GM18951 (cell line): ENCODE data around the gene COL5A1.

ENCODE experiments used
- POLR2A ChIP-seq: IDR thresholded peaks from 4 replicates; pipeline ENCODE4 v1.6.1; 2011; ENCODE audit warnings: mild to moderate bottlenecking; ENCODE audit not compliant: insufficient read length, insufficient read depth; ENCODE audit errors: extremely low read depth
- in situ Hi-C: fragments of 300-500 bp; cut with MboI; formaldehyde crosslinking; loops from one replicate; pipeline ENCODE4 v1.12.0; 2022; ENCODE audit warnings: low sequenced_read_pairs, mixed read lengths, inconsistent platforms; ENCODE audit not compliant: unreplicated experiment

The COL5A1 gene

DNA sequence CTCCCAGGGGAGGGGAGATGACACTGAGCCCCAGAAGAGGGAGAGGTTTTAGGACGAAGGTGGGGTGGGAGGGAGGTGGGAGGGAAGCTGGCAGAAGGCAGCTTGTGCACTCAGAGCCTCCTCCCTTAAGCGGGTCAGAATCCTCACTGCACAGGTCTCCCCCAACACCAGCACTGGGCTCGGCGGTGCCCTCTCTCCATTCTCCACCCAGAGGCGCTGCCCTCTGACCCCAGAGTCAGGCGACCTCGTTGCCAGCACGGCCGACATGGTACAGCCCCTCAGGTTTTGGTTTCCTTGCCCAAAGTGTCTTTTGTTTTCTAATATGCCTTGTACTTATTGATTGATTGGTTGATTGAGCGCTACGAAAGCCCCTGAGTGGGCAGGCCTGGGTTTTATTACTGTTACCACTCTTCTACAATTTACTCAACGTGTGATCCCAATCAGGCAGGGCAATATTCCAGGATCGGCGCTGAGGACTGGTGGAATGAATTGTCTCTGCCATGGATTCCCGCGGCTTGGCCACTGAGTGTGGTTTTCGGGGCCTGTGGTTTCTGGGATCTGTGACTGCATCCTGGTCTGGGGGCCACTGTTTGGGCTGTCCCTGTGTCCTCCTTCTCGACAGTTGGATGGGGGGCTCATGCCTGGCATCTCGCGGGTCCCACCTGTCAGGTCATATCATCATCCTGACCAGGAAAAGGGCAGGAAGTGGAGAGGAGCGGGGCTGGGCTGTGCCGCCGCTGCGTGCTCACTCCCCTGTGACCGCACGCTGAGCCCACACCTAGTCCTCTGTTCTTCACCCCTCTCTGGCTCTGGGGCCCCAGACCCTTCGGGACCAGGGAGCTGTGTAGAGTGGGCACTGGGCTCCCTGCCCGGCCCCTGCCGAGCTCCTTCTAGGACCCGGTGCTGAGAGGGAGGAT lies 229.4 kb downstream of the COL5A1 start:
- in situ Hi-C loops: no loop called here
- no peak for TF ChIP-seq POLR2A

DNA sequence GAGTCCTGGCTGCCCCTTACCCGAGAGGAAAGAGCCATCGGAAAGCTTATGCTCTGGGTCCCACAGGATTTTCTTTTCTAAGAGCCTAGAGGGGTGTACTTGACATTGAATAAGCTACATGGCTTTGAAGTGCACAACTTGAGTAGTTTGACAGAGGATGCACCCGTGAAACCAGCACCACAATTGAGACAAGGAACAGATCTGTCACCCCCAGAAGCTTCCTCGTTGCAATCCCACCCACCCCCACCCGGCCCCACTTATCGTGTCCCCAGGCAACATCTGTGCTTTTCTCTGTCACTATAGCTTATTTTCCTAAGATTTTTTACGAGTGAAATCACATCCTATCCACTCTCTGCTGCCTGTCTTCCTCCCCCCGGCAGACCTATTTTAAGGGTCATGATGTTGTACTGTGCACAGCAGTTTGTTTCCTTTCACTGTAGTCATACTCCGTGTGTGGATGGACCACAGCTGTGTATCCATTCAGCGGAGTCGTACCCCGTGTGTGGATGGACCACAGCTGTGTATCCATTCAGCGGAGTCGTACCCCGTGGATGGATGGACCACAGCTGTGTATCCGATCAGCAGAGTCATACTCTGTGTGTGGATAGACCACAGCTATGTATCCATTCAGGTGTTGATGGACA lies 230.2 kb downstream of the COL5A1 start:
- TF ChIP-seq POLR2A: no peak
- in situ Hi-C loops: no loop called here

DNA sequence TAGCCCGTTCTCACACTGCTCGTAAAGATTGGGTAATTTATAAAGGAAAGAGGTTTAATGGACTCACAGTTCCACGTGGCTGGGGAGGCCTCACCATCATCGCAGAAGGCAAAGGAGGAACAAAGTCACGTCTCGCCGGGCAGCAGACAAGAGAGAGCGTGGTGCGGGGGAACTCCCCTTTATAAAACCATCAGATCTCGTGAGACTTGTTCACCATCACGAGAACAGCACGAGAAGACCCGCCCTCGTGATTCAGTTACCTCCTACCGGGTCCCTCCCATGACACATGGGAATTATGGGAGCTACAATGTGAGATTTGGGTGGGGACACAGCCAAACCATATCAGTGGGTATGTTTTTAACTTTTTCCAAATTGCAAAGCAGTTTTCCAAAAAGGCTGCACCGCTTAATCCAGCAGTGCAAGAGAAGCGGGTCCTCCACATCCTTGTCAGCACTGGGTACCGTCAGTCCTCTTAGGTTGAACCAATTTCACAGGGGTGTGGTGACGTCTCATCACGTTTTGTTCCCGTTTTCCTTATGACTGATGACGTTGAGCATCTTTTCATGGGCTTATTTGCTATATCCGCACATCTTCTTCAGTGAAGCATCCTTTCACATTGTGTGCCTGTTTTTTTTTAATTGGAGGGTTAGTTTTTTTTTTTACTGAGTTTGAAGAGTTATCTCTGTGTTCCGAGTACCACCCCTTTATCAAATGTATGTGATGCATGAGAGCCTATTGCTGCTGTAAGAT lies 231.1 kb downstream of the COL5A1 start:
- in situ Hi-C loops: no loop called here
- no peak for TF ChIP-seq POLR2A

DNA sequence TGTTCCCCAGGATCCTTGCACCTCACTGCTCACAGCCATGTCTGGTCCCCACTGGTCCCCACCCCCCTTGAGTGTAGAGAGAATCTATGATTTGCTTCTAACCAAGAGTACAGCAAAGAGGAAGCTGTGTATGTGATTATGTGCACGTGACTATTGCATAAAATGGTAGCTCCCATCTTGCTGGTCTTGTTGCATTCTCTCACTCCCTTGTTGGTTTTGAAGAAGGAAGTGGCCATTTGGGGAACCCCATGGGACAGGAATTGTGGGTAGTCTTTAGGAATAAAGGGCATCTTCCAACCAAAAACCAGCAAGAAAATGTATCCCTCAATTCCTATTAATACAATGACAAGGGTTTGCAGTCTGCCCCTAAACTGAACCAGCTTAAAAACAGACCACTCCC lies 233.8 kb downstream of the COL5A1 start:
- no peak for TF ChIP-seq POLR2A
- in situ Hi-C loops: no loop called here

DNA sequence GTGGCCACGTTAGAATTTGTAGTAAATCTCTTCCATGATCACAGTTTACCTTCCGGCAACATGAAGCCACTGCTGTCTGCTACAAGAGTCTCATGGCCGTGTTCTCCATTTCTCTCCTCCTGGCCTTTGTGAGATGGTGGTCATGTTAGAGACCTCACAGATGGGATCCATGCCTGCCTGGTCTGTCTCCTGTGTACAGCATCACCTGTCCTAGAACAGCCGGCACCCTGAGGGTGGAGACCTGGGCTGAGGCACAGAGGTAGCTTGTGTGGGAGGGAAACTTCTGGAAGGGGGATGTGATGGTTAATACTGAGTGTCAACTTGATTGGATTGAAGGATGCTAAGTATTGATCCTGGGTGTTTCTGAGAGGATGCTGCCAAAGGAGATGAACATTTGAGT lies 235.9 kb downstream of the COL5A1 start:
- in situ Hi-C loops: no loop called here
- no peak for TF ChIP-seq POLR2A

DNA sequence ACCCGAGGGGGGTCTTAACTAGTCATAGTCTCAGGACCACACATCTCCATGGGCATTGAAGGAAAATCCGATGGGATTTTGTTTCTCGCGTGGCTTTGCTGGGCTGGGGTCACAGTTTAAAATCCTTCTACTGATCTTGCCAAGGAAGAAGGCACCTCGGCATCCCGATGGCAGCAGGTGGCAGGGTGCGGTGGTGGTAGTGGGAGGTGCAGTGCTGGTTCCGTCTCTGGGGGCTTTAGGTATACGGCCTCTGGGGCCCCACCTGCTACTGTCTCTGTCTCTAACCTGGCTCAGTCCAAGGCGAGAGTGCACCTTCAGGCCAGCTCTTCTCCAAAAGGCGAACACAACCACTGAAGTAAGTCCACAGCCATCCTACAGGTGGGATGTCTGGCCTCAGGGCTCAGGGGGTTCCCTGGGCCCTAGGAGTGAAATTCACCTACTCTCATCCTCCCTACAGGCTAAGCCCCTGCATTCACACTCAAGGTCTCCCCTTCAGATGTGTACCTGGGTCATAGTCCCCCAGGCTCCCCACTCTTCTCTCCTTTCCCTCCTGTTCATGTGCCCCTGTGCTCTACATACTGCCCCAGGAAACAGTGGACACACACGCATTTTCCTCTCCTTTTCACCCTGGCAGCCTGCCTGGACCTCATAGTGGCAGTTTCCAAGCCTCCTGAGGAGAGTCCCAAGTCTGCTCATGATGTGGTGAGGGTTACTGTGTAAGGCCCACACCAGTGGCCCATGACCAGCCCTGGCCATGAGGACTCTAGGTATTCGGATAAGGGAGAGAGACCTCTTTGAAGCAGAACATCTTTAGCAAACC lies 238.3 kb downstream of the COL5A1 start:
- in situ Hi-C loops: no loop called here
- TF ChIP-seq POLR2A: no peak

DNA sequence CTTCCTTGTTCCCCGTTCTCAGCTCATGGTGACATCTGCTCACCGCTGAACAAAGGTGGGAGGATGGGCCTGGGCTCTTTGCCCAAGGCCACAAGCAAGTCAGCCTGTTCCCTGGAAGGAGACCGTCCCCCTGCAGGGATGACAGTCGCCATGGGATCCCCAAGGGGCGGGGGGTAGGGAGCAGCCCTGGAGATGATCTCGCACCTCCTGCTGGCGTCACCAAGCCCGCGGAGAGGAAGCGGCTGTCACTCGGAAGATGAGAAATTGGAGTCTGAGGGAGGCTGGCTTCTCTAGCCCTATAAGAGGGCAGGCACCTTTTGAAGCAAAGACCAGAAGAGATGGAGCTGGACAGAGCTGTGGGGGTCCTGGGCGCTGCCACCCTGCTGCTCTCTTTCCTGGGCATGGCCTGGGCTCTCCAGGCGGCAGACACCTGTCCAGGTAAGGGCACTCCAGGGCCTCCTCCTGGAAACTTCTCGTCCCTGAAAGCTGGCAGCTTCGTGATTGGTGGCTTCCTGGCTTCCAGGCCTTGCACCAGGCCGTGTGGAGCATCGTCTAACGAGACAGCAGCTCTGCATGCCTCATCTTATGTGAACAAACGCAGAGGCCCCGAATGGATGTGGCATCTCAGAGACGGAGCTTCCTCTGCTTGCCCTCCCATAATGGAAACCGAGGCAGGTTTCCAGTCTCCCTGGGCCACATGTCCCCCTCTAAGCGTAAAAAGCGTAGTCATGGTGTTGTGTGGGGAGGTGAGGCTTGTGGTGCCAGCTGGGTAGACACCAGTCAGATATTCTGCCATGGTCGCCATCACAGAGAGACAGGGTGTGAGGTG lies 239.1 kb downstream of the COL5A1 start, which contains the start of gene FCN2:
Gene FCN2, plus strand, starts transcription at position 327 of the 829 bp plus-strand sequence. Its CDS starts 12 bp downstream, at position 339.
- TF ChIP-seq POLR2A: no peak
- in situ Hi-C loops: no loop called here

DNA sequence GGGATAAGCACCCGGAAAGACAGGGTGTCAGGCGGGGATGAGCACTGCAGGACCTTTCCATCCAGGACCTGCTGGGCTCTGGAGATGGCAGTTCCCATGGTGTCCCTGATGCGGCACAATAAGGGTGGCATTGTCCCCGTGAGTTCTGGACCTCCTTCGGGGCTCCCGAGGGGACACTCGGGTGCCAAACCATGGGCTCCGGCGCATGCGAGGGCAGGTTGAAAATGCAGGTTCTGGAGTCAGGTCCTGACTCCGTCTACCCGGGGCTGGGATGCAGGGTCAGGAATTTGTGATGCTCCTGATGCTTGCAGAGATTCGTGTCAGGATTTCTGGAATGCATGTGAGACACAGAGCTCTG lies 239.7 kb downstream of the COL5A1 start:
- in situ Hi-C loops: no loop called here
- TF ChIP-seq POLR2A: no peak

DNA sequence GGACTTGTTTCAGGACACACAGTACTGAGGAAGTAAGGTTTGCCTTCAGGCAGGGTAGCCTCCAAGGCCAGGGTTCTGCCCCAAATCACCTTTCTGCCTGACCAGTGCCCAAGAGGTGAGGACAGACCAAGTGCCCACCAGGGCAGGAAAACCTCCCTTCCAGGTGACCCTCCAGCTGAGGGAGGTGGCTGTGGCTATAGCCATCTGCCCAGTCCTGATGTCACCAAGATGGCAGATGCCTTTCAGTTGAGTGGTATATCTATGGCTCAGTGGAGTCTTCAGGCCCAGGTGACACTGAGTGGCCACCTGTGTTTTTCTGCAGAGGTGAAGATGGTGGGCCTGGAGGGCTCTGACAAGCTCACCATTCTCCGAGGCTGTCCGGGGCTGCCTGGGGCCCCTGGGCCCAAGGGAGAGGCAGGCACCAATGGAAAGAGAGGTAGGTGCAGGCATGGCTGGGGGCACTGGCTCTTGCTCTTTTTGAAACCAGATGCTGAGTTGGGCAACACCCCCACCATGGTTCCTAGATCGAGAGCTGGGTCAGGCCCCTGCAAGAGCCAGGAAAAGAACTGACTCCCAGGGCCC lies 240.7 kb downstream of the COL5A1 start:
- TF ChIP-seq POLR2A: no peak
- in situ Hi-C loops: no loop called here

DNA sequence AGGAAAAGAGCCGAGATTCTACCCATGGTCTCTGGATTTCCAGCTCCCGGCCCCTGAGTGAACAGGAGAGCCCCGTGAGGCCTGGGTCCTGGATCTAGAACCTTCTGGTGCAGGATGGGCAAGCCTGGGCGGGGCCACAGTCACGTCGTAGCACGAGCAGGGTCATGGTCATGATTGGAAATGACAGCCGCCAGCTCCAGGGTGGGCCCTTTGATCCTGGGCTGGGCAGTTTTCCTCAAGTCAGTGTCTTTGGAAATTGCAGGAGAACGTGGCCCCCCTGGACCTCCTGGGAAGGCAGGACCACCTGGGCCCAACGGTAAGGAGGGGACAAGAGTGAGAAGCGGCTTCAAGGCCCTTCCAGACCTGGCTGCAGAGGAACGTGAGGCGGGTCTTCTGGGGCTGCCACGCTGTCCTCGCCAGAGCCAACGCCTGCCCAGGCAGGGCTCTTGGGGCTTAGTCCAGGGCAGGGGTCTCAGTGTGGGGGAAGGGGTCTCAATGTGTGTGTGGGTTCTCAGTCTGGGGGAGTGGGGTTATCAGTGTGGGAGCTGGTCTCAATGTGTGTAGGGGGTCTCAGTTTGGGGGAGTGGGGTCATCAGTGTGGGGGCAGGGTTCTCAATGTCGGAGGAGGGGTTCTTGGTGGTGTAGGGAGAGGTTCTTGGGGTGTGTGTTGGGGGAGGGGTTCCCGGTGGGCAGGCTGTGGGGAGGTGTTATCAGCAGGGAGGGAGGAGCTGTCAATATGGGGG lies 241.6 kb downstream of the COL5A1 start:
- in situ Hi-C loops: no loop called here
- TF ChIP-seq POLR2A: no peak

DNA sequence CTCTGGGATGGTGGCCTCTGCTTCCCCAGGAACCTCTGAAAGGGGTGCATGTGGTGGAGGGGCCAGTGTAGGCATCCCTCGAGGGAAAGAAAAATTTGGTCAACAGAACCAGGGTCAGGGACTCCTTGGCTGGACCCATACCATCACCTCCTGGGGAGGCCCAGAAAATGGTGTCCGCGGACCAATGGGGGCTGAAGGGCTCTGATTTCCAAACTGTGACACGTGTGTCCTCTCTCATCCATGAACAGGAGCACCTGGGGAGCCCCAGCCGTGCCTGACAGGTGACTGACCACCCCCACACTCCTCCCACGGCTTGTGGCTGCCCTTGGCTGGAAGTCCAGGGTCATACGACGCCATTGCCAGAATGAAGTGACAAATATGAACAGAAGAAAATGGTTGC lies 242.9 kb downstream of the COL5A1 start:
- in situ Hi-C loops: no loop called here
- no peak for TF ChIP-seq POLR2A
